VCaP (cell line): ENCODE measurements around the gene ARID4B.
"Not testable (repeated sequence)": the region's sequence is repeated elsewhere in the genome, so short reads cannot be mapped to it uniquely, and the experiment has no call there.

ENCODE experiments used
- H3K27ac ChIP-seq: fragments of 450-650 bp; 2 replicates; pipeline ENCODE4 v1.5.1; 2017
- TF ChIP-seq, protein P1 (sequence below): fragments of 450-650 bp; conservative IDR thresholded peaks from 2 replicates; pipeline ENCODE4 v1.5.1; 2017; ENCODE audit warnings: mild to moderate bottlenecking, moderate library complexity

ARID4B gene

DNA sequence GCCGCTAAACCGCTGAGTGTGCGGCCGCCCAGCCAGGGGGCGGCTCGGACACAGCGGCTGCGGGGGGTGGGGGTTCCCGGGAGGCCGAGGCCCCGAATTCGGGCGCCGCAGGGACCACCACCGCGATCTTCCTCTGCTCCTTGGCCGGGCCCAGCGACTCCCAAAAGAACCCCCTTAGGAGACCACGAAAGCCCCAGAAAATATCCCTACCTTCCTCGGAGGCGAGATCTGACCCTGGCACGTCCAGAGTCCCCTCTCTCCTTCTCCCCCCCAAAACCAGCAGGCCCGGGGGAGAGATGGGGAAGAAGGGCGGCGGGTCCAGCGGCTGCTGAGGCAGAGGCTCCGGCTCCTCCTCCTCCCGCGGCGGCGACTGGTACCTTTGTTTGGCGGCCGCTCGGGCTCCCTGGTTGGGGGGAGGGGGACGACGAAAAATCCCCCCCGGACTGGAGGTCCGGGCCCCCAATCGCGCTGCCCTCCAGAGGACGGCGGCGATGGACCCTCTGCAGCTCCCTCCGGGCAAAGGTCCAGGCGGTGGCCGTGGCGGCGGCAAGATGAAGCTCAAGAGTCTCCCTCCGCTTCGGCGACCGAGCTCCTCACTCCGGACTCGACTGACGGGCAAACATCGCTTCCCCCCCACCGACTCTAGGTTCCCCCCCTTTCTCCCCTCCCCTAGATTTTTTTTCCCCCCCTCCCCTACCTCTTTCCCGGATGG, at the start of gene ARID4B:
Gene ARID4B (minus strand): TSS at position 621 of the 712 bp plus-strand sequence. CDS start 1,260 bp downstream, outside the sequence.
- TF ChIP-seq, protein P1, sequence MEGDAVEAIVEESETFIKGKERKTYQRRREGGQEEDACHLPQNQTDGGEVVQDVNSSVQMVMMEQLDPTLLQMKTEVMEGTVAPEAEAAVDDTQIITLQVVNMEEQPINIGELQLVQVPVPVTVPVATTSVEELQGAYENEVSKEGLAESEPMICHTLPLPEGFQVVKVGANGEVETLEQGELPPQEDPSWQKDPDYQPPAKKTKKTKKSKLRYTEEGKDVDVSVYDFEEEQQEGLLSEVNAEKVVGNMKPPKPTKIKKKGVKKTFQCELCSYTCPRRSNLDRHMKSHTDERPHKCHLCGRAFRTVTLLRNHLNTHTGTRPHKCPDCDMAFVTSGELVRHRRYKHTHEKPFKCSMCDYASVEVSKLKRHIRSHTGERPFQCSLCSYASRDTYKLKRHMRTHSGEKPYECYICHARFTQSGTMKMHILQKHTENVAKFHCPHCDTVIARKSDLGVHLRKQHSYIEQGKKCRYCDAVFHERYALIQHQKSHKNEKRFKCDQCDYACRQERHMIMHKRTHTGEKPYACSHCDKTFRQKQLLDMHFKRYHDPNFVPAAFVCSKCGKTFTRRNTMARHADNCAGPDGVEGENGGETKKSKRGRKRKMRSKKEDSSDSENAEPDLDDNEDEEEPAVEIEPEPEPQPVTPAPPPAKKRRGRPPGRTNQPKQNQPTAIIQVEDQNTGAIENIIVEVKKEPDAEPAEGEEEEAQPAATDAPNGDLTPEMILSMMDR: no peak
- peak within 1 kb of the TSS; percentile 97 for H3K27ac ChIP-seq

GRCh38 chr1:235375919-235376605, 48.1 kb upstream of the ARID4B start:
- no peak overlapping the region for H3K27ac ChIP-seq
- TF ChIP-seq, protein P1: no peak

DNA sequence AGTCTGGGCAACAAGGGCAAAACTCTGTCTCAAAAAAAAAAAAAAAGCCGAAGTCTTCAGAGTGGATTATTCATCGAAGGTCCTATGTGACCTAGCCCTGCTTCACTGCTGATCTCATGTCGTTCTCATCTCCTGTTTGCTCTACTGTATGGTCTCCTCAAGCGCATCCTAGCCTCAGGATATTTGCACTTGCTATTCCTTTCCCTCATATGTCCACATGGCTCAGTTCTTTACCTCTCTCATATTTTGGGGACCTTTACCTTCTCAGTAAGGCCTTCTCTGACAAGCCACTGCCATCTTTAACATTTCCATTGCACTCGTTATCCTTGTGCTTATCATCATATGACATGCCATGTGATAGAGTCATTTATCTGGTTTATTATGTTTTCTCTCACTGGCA, 41.8 kb upstream of the ARID4B start:
- TF ChIP-seq, protein P1: no peak
- peak overlapping the region; percentile 87; the same call in 1 of the 2 replicates for H3K27ac ChIP-seq

- H3K27ac ChIP-seq: peak overlapping the region; percentile 87
- TF ChIP-seq, protein P1: no peak
These were observed 40.4 kb upstream of the ARID4B start for GRCh38 chr1:235368428-235368827.

GRCh38 chr1:235367000-235367908, 39.3 kb upstream of the ARID4B start, which contains the start of gene TBCE:
Gene TBCE, plus strand, starts transcription at chr1:235367427. Its CDS starts 12,623 bp downstream, at chr1:235380050.
- H3K27ac ChIP-seq: peak within 1 kb of the TSS; percentile 87
- TF ChIP-seq, protein P1: peak; percentile 26

DNA sequence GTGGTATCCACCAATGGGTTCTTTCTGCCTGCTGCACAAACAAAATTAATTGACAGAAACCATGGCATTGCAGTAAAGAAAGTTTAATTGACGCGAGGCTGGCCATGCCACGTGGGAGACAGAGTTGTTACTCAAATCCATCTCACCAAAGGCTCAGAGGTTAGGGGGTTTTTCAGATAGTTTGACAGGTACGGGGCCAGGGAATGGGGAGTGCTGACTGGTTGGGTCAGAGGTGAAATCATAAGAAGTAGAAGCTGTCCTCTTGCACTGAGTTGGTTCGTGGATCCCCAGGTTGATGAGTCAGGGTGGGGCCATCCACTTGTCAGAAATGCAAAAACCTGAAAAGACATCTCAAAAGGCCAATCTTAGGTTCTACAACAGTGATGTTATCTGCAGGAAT, 38.3 kb upstream of the ARID4B start:
- H3K27ac ChIP-seq: peak overlapping the region; percentile 87
- TF ChIP-seq, protein P1: no peak

DNA sequence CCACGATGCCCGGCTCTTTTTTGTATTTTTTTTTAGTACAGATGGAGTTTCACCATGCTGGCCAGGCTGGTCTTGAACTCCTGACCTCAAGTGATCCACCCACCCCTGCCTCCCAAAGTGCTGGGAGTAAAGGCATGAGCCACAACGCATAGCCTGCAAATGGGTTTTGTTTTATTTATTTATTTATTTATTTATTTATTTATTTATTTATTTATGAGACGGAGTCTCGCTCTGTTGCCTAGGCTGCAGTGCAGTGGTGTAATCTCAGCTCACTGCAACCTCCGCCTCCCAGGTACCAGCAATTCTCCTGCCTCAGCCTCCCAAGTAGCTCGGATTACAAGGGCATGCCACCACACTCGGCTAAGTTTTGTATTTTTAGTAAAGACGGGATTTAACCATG, 36.2 kb upstream of the ARID4B start:
- not testable (repeated sequence) for H3K27ac ChIP-seq
